Kidney tubule cell (primary cell): ENCODE measurements around the gene TSR3.
A peak's percentile ranks its signal among the peaks of the same experiment; 100 is the strongest.

ENCODE experiments used
- DNase-seq: peaks from one replicate; pipeline ENCODE4 v3.0.0-alpha.2; 2018; ENCODE audit warnings: low spot score

Gene TSR3

GRCh38 chr16:1377406-1378010, 25.8 kb upstream of the TSR3 start:
- no peak for DNase-seq

- DNase-seq, result no peak
These were observed 24.2 kb upstream of the TSR3 start for GRCh38 chr16:1375741-1376410.

GRCh38 chr16:1375298-1375640, 23.6 kb upstream of the TSR3 start:
- DNase-seq, result no peak

- no peak for DNase-seq
These were observed 23.0 kb upstream of the TSR3 start for GRCh38 chr16:1374418-1375297.

GRCh38 chr16:1372292-1372950, 20.7 kb upstream of the TSR3 start:
- DNase-seq, result no peak

GRCh38 chr16:1371054-1371978, 19.6 kb upstream of the TSR3 start:
- DNase-seq, result no peak

GRCh38 chr16:1367486-1368174, 16.0 kb upstream of the TSR3 start:
- no peak for DNase-seq

GRCh38 chr16:1366712-1367299, 15.1 kb upstream of the TSR3 start:
- no peak for DNase-seq

- no peak for DNase-seq
These were observed 14.5 kb upstream of the TSR3 start for GRCh38 chr16:1366060-1366711.

- DNase-seq, result no peak
These were observed 12.8 kb upstream of the TSR3 start for GRCh38 chr16:1364510-1364909.

- peak; percentile 60 for DNase-seq
These were observed 11.9 kb upstream of the TSR3 start for GRCh38 chr16:1363501-1364041.

- peak; percentile 15 for DNase-seq
These were observed 11.1 kb upstream of the TSR3 start for GRCh38 chr16:1362807-1363206.

GRCh38 chr16:1361685-1362360, 10.1 kb upstream of the TSR3 start:
- no peak for DNase-seq

GRCh38 chr16:1357906-1358566, 6.4 kb upstream of the TSR3 start:
- peak; percentile 21 for DNase-seq

GRCh38 chr16:1356061-1356900, 4.6 kb upstream of the TSR3 start:
- no peak for DNase-seq

- DNase-seq, result no peak
These were observed 3.9 kb upstream of the TSR3 start for GRCh38 chr16:1355591-1355990.

GRCh38 chr16:1354815-1355540, 3.3 kb upstream of the TSR3 start:
- DNase-seq, result no peak
